Activated T-cell treated with anti-CD3 and anti-CD28 coated beads, Interleukin-2, amount 50 U/mL, for 24 hours (primary cell): ENCODE results near the gene PTH1R.

ENCODE experiments used
- DNase-seq: peaks from one replicate; pipeline ENCODE4 v3.0.0-alpha.2; 2020
- H3K27ac Mint-ChIP-seq: 2 replicates; pipeline ENCODE4 v1.8.0; 2020; ENCODE audit warnings: mild to moderate bottlenecking, mixed read lengths
- H3K27me3 Mint-ChIP-seq: 2 replicates; pipeline ENCODE4 v1.8.0; 2020; ENCODE audit warnings: mixed read lengths
- H3K36me3 Mint-ChIP-seq: 2 replicates; pipeline ENCODE4 v1.8.0; 2020; ENCODE audit warnings: low read depth, mixed read lengths
- H3K4me1 Mint-ChIP-seq: 2 replicates; pipeline ENCODE4 v1.8.0; 2020; ENCODE audit warnings: low read depth, mixed read lengths
- H3K4me3 Mint-ChIP-seq: 2 replicates; pipeline ENCODE4 v1.8.0; 2020; ENCODE audit warnings: mild to moderate bottlenecking, moderate library complexity, mixed read lengths
- H3K9me3 Mint-ChIP-seq: 2 replicates; pipeline ENCODE4 v1.8.0; 2020; ENCODE audit warnings: mixed read lengths

The PTH1R gene

DNA sequence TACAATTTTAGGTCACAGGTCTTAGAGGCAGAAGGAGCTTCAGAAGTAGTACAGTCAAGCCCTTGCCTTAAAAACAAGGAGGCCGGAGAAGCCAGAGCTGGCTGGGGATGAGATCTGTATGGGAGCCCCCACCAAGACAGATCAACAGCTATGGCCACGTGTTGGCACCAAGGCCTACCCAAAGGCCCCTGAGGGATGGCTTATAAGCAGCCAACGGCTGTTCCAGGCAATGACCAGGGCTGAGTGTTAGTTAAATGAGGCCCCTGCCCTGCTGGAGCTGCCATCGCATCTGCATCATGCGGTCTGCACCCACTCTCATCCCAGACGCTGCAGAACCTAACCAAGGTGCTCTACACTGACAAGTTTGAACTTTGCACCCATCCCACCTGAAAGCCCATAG lies 55.7 kb downstream of the PTH1R start:
- Mint-ChIP-seq H3K9me3 (no peaks in the 10 kb centered on the region), H3K4me1 (peaks cover 80% of the 10 kb centered on the region), H3K36me3 (peaks cover 90% of the 10 kb centered on the region), H3K27ac (peak overlapping the region; percentile 59), H3K4me3 (no peak overlapping the region), H3K27me3 (no peaks in the 10 kb centered on the region)
- no peak for DNase-seq

DNA sequence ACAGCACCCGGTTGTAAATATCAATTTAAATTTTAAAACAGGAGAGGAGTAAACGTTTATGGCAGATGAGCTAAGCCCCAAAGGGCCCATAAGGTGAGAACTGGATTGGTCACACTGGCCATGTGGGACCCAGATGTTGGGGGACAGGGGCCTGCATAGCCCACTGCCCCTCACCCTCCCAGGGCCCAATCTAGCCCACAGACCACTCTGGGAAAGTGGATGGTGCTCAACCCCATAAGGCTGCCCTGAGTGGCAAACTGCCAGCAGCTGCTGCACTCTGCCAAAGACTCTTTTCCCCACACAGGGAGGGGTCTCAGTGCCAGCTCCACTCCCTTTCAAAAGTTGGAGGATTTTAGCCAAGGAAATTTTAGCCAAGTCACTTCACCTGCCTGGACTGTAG lies 56.6 kb downstream of the PTH1R start:
- H3K4me3 Mint-ChIP-seq: no peak overlapping the region
- peaks cover 74% of the 10 kb centered on the region for H3K4me1 Mint-ChIP-seq
- H3K9me3 Mint-ChIP-seq: no peaks in the 10 kb centered on the region
- H3K27me3 Mint-ChIP-seq: no peaks in the 10 kb centered on the region
- H3K27ac Mint-ChIP-seq: peak overlapping the region; percentile 33
- H3K36me3 Mint-ChIP-seq: peaks cover 90% of the 10 kb centered on the region
- DNase-seq: no peak

DNA sequence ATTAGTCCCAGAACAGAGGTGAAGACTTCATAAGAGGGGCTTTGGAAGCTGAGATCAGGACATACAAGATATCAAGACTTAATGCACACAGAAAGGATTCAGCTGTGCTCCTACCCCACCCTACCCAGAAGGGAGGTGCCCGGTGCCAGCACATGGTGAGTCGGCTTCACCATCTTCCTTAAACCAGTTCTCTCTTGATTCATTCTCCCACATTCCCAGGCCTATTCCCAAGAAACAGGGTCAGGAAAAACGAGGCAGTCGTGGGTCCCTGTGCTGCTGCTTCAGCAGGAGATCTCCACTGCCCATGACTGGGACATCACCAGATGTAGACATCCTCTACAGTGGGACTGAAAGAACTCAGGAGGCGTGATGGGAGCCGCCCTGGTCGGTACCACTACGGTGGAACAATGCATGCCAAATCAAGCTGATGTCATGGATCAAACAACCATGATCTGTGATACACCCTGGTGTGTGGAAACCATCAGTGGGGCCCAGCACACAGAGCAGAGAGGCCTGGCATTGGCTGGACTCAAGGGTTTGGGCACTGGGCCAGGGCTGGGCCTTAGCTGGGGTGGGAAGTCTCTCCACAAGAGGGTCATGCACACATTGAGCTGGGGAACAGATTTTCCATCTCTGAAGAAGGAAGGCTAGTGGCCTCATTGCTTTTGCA lies 57.1 kb downstream of the PTH1R start:
- Mint-ChIP-seq H3K9me3 (no peaks in the 10 kb centered on the region), H3K4me3 (no peak overlapping the region), H3K27me3 (no peaks in the 10 kb centered on the region), H3K27ac (peak overlapping the region; percentile 33), H3K4me1 (peaks cover 72% of the 10 kb centered on the region), H3K36me3 (peaks cover 90% of the 10 kb centered on the region)
- DNase-seq: no peak

DNA sequence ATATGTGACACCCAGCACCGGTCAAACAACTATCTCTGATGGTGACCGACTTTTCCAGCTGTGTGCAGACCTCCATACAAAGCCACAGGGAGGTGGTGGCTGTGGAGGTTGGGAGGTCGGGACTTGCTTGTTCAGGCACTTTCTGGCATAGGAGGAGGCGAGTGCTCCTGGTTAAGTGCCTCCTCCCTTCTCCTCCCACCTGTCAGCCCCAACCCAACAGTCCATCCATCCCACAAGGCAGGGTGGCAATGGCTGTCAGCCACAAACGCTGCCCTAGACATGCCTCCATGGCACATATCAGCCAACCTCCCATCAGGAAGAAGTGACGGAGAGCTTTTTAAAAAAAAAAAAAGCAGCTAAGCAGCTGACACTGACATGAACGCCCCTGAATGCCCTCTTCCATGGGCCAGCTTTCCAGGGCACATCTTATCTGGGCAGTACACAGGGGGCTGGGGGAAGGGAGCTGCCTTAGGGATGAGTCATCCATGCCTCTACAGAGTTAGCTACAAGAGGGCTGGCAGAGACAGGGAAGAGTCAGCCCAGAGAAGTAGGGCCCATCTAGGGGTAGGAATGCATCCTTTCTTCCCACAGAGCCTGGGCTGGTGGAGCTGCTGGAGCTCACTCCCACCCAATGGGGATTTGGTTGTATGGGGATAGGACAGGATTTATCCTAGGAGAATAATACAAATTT lies 57.8 kb downstream of the PTH1R start:
- H3K4me3 Mint-ChIP-seq: no peak overlapping the region
- no peak for DNase-seq
- peak overlapping the region; percentile 42 for H3K27ac Mint-ChIP-seq
- peaks cover 73% of the 10 kb centered on the region for H3K4me1 Mint-ChIP-seq
- no peaks in the 10 kb centered on the region for H3K27me3 Mint-ChIP-seq
- no peaks in the 10 kb centered on the region for H3K9me3 Mint-ChIP-seq
- H3K36me3 Mint-ChIP-seq: peaks cover 92% of the 10 kb centered on the region

DNA sequence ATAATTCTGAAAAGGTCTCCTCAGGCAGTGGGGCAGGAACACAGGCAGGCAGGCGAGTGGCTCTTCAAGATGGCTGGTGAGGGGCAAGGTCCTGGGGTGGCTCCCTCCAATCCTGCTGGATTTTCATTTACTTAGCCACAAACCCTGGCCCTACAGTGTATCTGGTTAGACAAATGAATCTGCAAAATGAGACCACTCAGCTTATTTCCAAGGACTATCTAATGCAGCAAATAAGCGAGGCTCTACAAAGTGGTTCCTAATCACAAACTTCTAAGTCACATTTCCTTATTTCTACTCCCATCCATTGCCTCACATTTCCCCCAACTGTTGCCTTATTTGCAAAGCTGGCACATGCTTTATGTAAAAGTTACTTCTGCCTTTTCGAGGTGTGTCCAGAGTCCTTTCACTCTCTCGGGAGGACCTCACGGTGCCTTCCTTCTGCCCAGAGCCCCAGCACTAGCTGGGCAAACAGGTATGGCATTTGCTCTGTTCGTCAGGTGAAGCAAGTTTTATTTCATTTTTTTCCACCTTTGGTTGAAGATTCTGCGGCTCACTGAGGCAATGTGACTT lies 58.6 kb downstream of the PTH1R start:
- peaks cover 92% of the 10 kb centered on the region for H3K36me3 Mint-ChIP-seq
- H3K9me3 Mint-ChIP-seq: no peaks in the 10 kb centered on the region
- no peak for DNase-seq
- H3K27ac Mint-ChIP-seq: peak overlapping the region; percentile 72
- peaks cover 69% of the 10 kb centered on the region for H3K4me1 Mint-ChIP-seq
- H3K4me3 Mint-ChIP-seq: no peak overlapping the region
- no peaks in the 10 kb centered on the region for H3K27me3 Mint-ChIP-seq

DNA sequence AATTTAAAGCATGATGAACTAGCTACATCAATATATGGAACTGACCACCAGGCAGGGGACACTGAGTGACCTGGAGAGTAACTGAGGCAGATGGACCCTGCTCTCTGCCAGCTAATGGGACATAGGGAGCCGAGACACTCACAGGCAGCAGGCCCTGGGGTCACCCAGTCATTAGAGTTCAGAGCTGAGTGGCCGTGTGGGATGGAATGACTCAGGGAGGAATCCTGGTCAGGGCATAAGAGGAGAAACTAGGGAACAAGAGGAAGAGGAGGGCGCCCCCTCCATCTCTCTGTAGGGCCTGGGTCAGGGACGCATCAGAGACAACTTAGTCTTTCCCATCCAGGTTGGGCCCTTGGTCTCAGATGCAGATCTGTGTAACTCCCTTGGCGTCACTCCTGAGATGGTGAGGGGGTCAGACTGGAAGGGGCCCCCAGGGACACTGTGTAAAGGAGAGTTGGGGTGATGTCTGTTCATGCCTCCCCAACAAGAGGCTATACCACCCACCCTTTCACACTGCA lies 59.3 kb downstream of the PTH1R start:
- Mint-ChIP-seq H3K4me1 (peaks cover 61% of the 10 kb centered on the region), H3K36me3 (peaks cover 91% of the 10 kb centered on the region), H3K27me3 (no peaks in the 10 kb centered on the region), H3K27ac (peak overlapping the region; percentile 72), H3K4me3 (no peak overlapping the region), H3K9me3 (no peaks in the 10 kb centered on the region)
- no peak for DNase-seq

DNA sequence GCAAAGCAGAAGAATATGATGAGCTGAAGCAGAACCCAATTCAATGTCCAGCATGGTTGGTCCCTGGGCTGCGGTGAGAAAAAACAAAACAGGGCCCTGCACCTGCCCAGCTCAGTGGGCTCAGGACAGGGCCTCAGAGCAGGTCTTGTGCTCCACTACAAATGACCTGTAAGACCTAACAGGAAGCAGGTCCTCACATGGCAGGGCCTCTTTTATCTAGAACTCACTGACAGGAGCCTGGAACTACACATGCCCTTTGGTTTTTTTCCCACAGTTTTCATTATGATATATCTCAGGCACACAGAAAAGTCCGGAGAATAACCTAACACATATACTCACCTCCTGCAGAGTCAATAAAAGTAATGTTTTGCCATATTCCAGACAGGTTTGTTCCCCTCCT lies 60.6 kb downstream of the PTH1R start:
- Mint-ChIP-seq H3K36me3 (peaks cover 93% of the 10 kb centered on the region), H3K27me3 (no peaks in the 10 kb centered on the region), H3K4me1 (peaks cover 55% of the 10 kb centered on the region), H3K4me3 (no peak overlapping the region), H3K9me3 (no peaks in the 10 kb centered on the region), H3K27ac (peak overlapping the region; percentile 75)
- no peak for DNase-seq

DNA sequence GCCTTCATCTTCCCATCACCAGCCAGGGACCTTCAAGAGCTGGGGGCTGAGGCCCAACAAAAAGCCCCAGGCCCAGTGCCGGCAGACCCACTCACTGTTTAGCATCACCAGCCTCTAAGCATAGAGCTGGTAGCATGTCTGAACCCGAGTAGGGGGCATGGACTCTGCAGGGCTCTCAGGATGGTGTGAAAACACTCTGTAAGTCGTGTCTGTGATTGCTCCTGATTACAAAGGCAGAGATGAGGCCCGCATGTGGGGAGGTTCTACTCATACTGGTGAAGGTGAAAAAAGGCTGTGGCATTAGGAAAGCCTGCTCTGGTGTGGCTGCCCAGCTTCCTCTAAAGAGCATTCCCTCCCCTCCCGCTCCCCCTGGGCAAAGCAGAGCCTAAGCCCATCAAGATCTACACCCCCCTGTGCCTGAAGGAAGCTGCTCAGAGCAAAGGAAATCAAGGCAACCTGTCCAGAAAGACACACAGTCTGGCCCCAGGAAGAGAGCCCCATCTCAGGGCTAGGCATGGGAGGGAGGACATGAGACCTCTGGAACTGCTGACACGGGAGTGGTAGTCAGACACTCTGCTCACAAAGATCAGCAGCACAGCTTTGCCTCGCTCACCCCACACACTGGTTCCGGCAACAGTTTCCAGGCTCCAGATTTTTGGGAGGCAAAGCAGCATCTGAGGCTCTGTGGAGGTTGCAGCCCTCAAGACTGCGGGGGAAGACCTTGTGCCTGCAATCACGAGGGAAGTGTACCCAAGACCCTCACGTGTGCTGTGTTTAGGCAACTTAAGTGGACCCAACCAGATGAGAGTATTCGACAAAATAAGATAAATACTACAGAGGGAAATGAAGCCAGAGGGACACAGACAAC lies 62.3 kb downstream of the PTH1R start:
- H3K27me3 Mint-ChIP-seq: no peaks in the 10 kb centered on the region
- peaks cover 86% of the 10 kb centered on the region for H3K36me3 Mint-ChIP-seq
- peak overlapping the region; percentile 65 for H3K27ac Mint-ChIP-seq
- H3K4me3 Mint-ChIP-seq: no peak overlapping the region
- no peak for DNase-seq
- H3K4me1 Mint-ChIP-seq: peaks cover 54% of the 10 kb centered on the region
- no peaks in the 10 kb centered on the region for H3K9me3 Mint-ChIP-seq

DNA sequence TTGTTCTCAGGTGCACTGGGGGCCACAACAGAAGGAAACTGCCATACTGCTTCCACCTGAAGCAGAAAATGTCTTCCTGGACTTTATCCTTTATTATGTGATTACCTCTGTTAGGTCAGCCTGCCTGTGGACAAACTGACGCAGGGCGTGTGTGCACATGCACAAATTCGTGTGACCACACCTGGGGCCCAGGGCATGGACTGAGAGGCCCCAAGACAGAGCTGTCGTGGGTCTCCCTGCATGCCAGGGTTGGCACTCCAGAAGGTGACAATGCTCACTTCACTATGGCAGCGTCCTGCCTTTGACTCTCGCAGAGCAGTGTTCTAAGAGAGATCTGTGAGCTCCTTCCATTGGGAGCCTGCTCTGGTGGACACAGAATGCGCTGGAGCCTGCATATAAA lies 64.6 kb downstream of the PTH1R start:
- H3K4me3 Mint-ChIP-seq: no peak overlapping the region
- peaks cover 59% of the 10 kb centered on the region for H3K4me1 Mint-ChIP-seq
- no peak for DNase-seq
- H3K9me3 Mint-ChIP-seq: no peaks in the 10 kb centered on the region
- H3K27me3 Mint-ChIP-seq: no peaks in the 10 kb centered on the region
- peak overlapping the region; percentile 69 for H3K27ac Mint-ChIP-seq
- H3K36me3 Mint-ChIP-seq: peaks cover 86% of the 10 kb centered on the region

DNA sequence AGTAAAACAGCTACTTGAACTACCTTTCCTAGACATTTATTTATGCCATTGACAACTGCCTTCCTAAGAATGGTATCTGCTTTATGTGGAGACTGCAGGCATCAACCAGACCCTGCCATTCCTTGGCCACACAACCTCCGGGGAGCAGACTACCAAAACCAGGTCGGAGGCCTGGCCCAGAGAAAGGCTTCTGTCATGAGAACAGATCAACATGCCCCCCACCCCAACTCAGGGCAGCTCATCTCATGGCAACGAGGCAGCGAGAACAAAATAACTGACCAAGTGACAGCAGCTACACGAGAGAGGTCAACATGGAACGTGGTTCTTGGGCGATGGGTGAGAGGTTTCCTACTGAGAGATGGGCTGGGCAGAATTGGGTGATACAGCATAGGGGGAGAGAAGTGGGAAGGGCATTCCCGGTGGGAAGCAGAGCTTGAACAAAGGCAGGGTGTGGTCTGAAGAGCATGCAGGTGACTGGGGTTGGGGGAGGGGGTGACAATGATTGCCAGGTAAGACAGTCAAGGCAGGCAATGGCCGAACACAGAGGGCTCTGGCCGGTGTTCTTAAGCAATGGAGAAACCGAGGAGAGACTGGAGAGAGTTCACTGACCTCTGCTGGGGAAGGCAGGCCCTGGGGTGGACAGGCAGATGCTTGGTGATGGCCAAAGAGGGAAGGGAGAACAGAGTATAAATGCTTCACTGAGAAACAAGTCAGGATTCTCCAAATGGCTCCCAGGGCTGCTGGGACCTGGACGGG lies 65.1 kb downstream of the PTH1R start:
- Mint-ChIP-seq H3K27me3 (no peaks in the 10 kb centered on the region), H3K36me3 (peaks cover 86% of the 10 kb centered on the region), H3K27ac (peak overlapping the region; percentile 7), H3K4me1 (peaks cover 65% of the 10 kb centered on the region), H3K9me3 (no peaks in the 10 kb centered on the region), H3K4me3 (no peak overlapping the region)
- no peak for DNase-seq

DNA sequence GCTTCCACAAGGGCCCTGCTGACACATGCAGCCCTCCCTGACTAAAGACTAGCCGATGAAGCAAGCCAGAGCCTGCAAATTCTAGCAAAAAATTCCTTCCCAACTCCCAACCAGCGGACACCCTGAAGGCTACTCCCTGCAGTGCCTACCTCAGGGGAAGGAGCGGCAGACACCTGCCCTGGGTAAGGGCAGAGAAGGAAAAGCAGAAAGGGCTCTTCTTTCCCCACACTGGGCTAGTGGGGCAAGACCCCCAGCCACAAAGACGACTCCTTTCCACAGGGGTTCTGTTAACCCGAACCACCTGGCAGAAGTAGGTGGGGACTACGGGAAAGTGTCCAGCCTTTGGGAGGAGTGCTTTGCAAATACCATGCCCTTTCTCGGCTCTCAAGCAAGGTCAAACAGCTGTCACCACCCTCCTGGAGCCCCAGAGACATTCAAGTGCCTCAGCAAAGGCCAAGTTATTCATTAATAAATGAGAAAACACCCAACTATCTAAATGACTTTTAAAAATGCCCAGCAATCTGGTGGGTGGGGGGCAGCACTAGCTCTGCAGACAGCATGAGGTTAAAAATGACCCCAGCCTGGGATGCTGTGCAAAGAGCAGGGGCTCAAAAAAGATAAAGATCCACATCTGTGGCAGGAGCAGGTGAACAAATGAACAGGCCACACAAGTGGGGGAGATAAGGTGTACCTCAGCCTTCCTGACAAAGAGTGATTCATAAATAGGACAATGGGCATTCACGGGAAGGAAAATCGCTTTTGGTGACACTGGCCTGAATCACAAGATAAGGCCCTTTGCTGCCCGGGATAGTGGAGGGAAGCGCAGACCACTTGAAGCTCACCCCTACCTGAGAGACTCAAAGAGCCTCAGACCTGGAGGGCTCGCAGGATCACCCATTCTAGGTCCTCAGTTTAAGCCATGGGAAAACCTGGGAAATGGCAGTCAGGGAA lies 66.0 kb downstream of the PTH1R start:
- Mint-ChIP-seq H3K27me3 (no peaks in the 10 kb centered on the region), H3K4me1 (peaks cover 69% of the 10 kb centered on the region), H3K9me3 (no peaks in the 10 kb centered on the region), H3K27ac (peak overlapping the region; percentile 16), H3K36me3 (peaks cover 80% of the 10 kb centered on the region), H3K4me3 (no peak overlapping the region)
- DNase-seq: no peak

DNA sequence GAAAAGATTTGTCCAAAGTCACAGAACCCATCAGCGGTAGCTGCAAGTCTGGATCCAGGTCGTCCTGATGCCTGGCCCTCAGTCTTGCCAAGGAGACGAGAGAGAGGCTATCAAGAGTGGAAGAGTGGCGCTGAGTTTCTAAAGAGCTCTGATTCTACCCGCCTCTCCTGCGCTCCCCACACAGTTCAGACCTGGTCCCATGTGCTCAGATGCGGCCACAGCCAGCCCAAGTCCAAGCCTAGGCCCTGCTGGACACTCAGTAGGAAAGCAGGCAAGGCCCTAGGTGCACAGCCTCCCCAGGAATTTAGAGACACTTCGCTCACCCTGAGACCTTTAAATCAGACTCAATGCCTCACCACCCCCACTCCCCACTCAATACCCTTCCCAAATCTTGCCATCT lies 66.7 kb downstream of the PTH1R start:
- H3K9me3 Mint-ChIP-seq: no peaks in the 10 kb centered on the region
- no peaks in the 10 kb centered on the region for H3K27me3 Mint-ChIP-seq
- peaks cover 74% of the 10 kb centered on the region for H3K4me1 Mint-ChIP-seq
- DNase-seq: no peak
- H3K36me3 Mint-ChIP-seq: peaks cover 77% of the 10 kb centered on the region
- no peak overlapping the region for H3K4me3 Mint-ChIP-seq
- peak overlapping the region; percentile 57 for H3K27ac Mint-ChIP-seq

DNA sequence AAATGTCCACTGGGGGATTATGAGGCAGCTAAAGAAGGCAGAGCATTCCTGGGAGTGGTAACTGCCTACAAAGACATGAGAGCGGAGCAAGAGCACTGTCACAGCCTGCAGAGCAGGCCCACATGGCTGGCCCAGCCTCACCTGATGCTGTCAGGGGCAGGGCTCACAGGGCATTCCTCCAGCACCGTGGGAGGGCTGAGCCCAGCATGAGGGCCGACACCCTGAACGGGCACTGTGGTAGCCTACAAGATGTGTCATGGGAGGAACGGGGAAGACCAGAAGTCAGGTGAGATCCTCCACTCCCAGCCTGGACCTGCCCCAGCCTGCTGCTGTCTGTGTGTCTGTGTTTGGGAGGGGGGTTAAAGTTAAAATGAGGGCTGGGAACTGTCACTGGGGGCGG lies 68.9 kb downstream of the PTH1R start:
- Mint-ChIP-seq H3K4me3 (no peak overlapping the region), H3K27ac (peak overlapping the region; percentile 94), H3K27me3 (no peaks in the 10 kb centered on the region), H3K9me3 (no peaks in the 10 kb centered on the region), H3K36me3 (peaks cover 59% of the 10 kb centered on the region), H3K4me1 (peaks cover 80% of the 10 kb centered on the region)
- DNase-seq: no peak
